Measurements from ENCODE around the gene PRKD1.

GRCh38 chr14:29709490-29709889 lies 218.2 kb downstream of the PRKD1 start:
- TF ChIP-seq POLR2A (IDR thresholded peaks at IDR 0.05) (no peak), CTCF (IDR thresholded peaks at IDR 0.05) (no peak)
